Measurements from ENCODE around the gene CPSF7. TPM values are rescaled to one million over a fixed set of nuclear protein-coding genes. Genes with fewer than 3 reads are reported as not detected.

The CPSF7 gene
- total RNA-seq, 1 donor from 2014 or later: 63.2 TPM

- H3K27me3 Mint-ChIP-seq (ENCODE audit: low read depth, unreplicated experiment): no peaks in the 10 kb centered on the region
- Histone ChIP-seq H3K4me3 (ENCODE audit: insufficient read depth, low read depth, low read length) (no peak overlapping the region), H3K4me2 (ENCODE audit: low read length) (no peak overlapping the region), H3K4me1 (ENCODE audit: insufficient read depth, low read length) (peaks cover 27% of the 10 kb centered on the region), H3K9me3 (ENCODE audit: insufficient read depth, low read depth, low read length) (no peaks in the 10 kb centered on the region), H3K36me3 (ENCODE audit: insufficient read depth, low read length) (peaks cover 38% of the 10 kb centered on the region), H4K20me1 (ENCODE audit: insufficient read depth, low read length) (no peaks in the 10 kb centered on the region), H3K27me3 (ENCODE audit: insufficient read depth, low read length) (no peaks in the 10 kb centered on the region), H2AFZ (ENCODE audit: low read depth, low read length) (no peak overlapping the region), H3K79me2 (ENCODE audit: insufficient read depth, low read length) (peaks cover 21% of the 10 kb centered on the region), H3K9ac (ENCODE audit: low read length) (no peak overlapping the region), H3K27ac (ENCODE audit: low read depth, low read length) (no peak overlapping the region)
- H3K4me3 Mint-ChIP-seq (ENCODE audit: unreplicated experiment): no peak overlapping the region
- no peak overlapping the region for H3K27ac Mint-ChIP-seq (ENCODE audit: unreplicated experiment)
- DNase-seq (ENCODE audit: low read depth): no peak
- H3K4me1 Mint-ChIP-seq (ENCODE audit: low read depth, unreplicated experiment): peaks cover 22% of the 10 kb centered on the region
- FAIRE-seq: no peak
- H3K36me3 Mint-ChIP-seq (ENCODE audit: low read depth, unreplicated experiment): peaks cover 31% of the 10 kb centered on the region
- H3K9me3 Mint-ChIP-seq (ENCODE audit: unreplicated experiment): peaks cover 5% of the 10 kb centered on the region
- TF ChIP-seq EZH2 (IDR thresholded peaks at IDR 0.05; ENCODE audit: insufficient read depth, low read length): no peak
- no peak for TF ChIP-seq CTCF (IDR thresholded peaks at IDR 0.05; ENCODE audit: insufficient read depth, low read depth, low read length)
Observed at GRCh38 chr11:61367406-61367805, 62.4 kb downstream of the CPSF7 start.

GRCh38 chr11:61364012-61364675, 65.6 kb downstream of the CPSF7 start:
- H2AFZ ChIP-seq (ENCODE audit: low read depth, low read length): no peak overlapping the region
- no peak overlapping the region for H3K27ac ChIP-seq (ENCODE audit: low read depth, low read length)
- Mint-ChIP-seq H3K9me3 (ENCODE audit: unreplicated experiment) (peaks cover 2% of the 10 kb centered on the region), H3K27me3 (ENCODE audit: low read depth, unreplicated experiment) (no peaks in the 10 kb centered on the region), H3K4me1 (ENCODE audit: low read depth, unreplicated experiment) (peaks cover 11% of the 10 kb centered on the region), H3K36me3 (ENCODE audit: low read depth, unreplicated experiment) (peaks cover 17% of the 10 kb centered on the region), H3K27ac (ENCODE audit: unreplicated experiment) (no peak overlapping the region), H3K4me3 (ENCODE audit: unreplicated experiment) (peak overlapping the region; percentile 99)
- no peak for TF ChIP-seq EZH2 (IDR thresholded peaks at IDR 0.05; ENCODE audit: insufficient read depth, low read length)
- no peak for TF ChIP-seq CTCF (IDR thresholded peaks at IDR 0.05; ENCODE audit: insufficient read depth, low read depth, low read length)
- H3K4me2 ChIP-seq (ENCODE audit: low read length): no peak overlapping the region
- H3K27me3 ChIP-seq (ENCODE audit: insufficient read depth, low read length): no peaks in the 10 kb centered on the region
- FAIRE-seq (no peak), DNase-seq (ENCODE audit: low read depth) (no peak)
- peaks cover 29% of the 10 kb centered on the region for H3K36me3 ChIP-seq (ENCODE audit: insufficient read depth, low read length)
- peaks cover 35% of the 10 kb centered on the region for H3K79me2 ChIP-seq (ENCODE audit: insufficient read depth, low read length)
- no peak overlapping the region for H3K4me3 ChIP-seq (ENCODE audit: insufficient read depth, low read depth, low read length)
- H3K4me1 ChIP-seq (ENCODE audit: insufficient read depth, low read length): peaks cover 27% of the 10 kb centered on the region
- no peak overlapping the region for H3K9ac ChIP-seq (ENCODE audit: low read length)
- H4K20me1 ChIP-seq (ENCODE audit: insufficient read depth, low read length): peaks cover 6% of the 10 kb centered on the region
- no peaks in the 10 kb centered on the region for H3K9me3 ChIP-seq (ENCODE audit: insufficient read depth, low read depth, low read length)

GRCh38 chr11:61362542-61362875, 67.3 kb downstream of the CPSF7 start:
- peaks cover 20% of the 10 kb centered on the region for H3K36me3 ChIP-seq (ENCODE audit: insufficient read depth, low read length)

More at GRCh38 chr11:61362542-61362875, 67.3 kb downstream of the CPSF7 start:
- H3K27me3 Mint-ChIP-seq (ENCODE audit: low read depth, unreplicated experiment): no peaks in the 10 kb centered on the region
- peaks cover 27% of the 10 kb centered on the region for H3K4me1 ChIP-seq (ENCODE audit: insufficient read depth, low read length)
- no peaks in the 10 kb centered on the region for H3K27me3 ChIP-seq (ENCODE audit: insufficient read depth, low read length)
- peaks cover 2% of the 10 kb centered on the region for H3K9me3 Mint-ChIP-seq (ENCODE audit: unreplicated experiment)
- H3K4me2 ChIP-seq (ENCODE audit: low read length): peak overlapping the region; percentile 96
- H3K9ac ChIP-seq (ENCODE audit: low read length): peak overlapping the region; percentile 95
- TF ChIP-seq EZH2 (IDR thresholded peaks at IDR 0.05; ENCODE audit: insufficient read depth, low read length) (no peak), CTCF (IDR thresholded peaks at IDR 0.05; ENCODE audit: insufficient read depth, low read depth, low read length) (no peak)
- H3K4me1 Mint-ChIP-seq (ENCODE audit: low read depth, unreplicated experiment): peaks cover 7% of the 10 kb centered on the region
- H2AFZ ChIP-seq (ENCODE audit: low read depth, low read length): peak overlapping the region; percentile 94
- H3K4me3 Mint-ChIP-seq (ENCODE audit: unreplicated experiment): peak overlapping the region; percentile 99
- peak overlapping the region; percentile 97 for H3K27ac Mint-ChIP-seq (ENCODE audit: unreplicated experiment)
- H3K79me2 ChIP-seq (ENCODE audit: insufficient read depth, low read length): peaks cover 35% of the 10 kb centered on the region
- H3K36me3 Mint-ChIP-seq (ENCODE audit: low read depth, unreplicated experiment): peaks cover 12% of the 10 kb centered on the region
- H4K20me1 ChIP-seq (ENCODE audit: insufficient read depth, low read length): peaks cover 6% of the 10 kb centered on the region
- FAIRE-seq: no peak
- peak; percentile 66 for DNase-seq (ENCODE audit: low read depth)
- H3K4me3 ChIP-seq (ENCODE audit: insufficient read depth, low read depth, low read length): peak overlapping the region; percentile 90
- no peaks in the 10 kb centered on the region for H3K9me3 ChIP-seq (ENCODE audit: insufficient read depth, low read depth, low read length)
- H3K27ac ChIP-seq (ENCODE audit: low read depth, low read length): peak overlapping the region; percentile 93

Measured in astrocyte (in vitro differentiated cells and primary cell).